ENCODE measurements around the gene RASA3. TPM values are rescaled to one million over a fixed set of nuclear protein-coding genes. Genes with fewer than 3 reads are reported as not detected.
A peak's percentile ranks its signal among the peaks of the same experiment; 100 is the strongest.

The RASA3 gene
- total and polyA plus RNA-seq, 10 of the 15 experiments (the other 5 are each of a cell fraction or from before 2014, with no cell fraction given), result 0.79 to 33.9 (median 17.6) TPM

- ATAC-seq, result no peak
- no peak for FAIRE-seq
- no TSS peak for BruUV-seq (replicated peaks)
- RAD21 ChIA-PET (ENCODE audit: unreplicated experiment), result no interaction called here
- DNase-seq (ENCODE audit: low read depth, low spot score), result no peak
- no peaks in the 10 kb centered on the region for H3K27me3 ChIP-seq (replicated peaks in 1 of 2; ENCODE audit: control insufficient read depth in 2 of 2, insufficient read depth in 2 of 2, low read length in 1 of 2)
- no peaks in the 10 kb centered on the region for H4K20me1 ChIP-seq (ENCODE audit: control insufficient read depth, insufficient read depth)
- POLR2A ChIA-PET, result no interaction called here
- H3K79me2 ChIP-seq (ENCODE audit: control insufficient read depth, insufficient read depth, low read length), result peaks cover 3% of the 10 kb centered on the region
- WGBS (ENCODE audit: insufficient coverage, insufficient replicate concordance, low lambda C conversion rate, missing lambda C conversion rate), result 65% methylated on average over 30 of the region's 30 CpGs
- no peak overlapping the region for H3K9ac ChIP-seq (ENCODE audit: control insufficient read depth, insufficient read depth, low read length)
- H3K4me3 ChIP-seq, result no peak overlapping the region
- intact Hi-C loops (cut with micrococcal nuclease; ENCODE audit: unreplicated experiment), result no loop called here
- H3K9me3 ChIP-seq (replicated peaks; ENCODE audit: control insufficient read depth, insufficient read depth, low read length), result no peaks in the 10 kb centered on the region
- H3K4me2 ChIP-seq (ENCODE audit: control insufficient read depth, insufficient read depth), result no peak overlapping the region
- peaks cover 8 to 22% of the 10 kb centered on the region in 2 experiments for H3K36me3 ChIP-seq (ENCODE audit: control insufficient read depth in 2 of 2, insufficient read depth in 2 of 2, low read length in 1 of 2)
- H2AFZ ChIP-seq (ENCODE audit: control insufficient read depth, low read depth, low read length), result no peak overlapping the region
- SMC1A ChIA-PET (ENCODE audit: uncharacterized antibody, unreplicated experiment), result interaction anchor here (0.6 kb wide), 1 partner anchor 9 kb away, joined by 4 read pairs; no protein-coding TSS in a partner anchor
- H3K4me1 ChIP-seq (ENCODE audit: control insufficient read depth, insufficient read depth, low read length), result peaks cover 13% of the 10 kb centered on the region
- CTCF ChIA-PET, result no interaction called here
- in situ Hi-C loops (cut with MboI), result no loop called here
- H3K27ac ChIP-seq (ENCODE audit: control insufficient read depth, insufficient read depth), result no peak overlapping the region
- TF ChIP-seq NBN (IDR thresholded peaks at IDR 0.05) (no peak), ZBTB11 (CRISPR knock-in tag; IDR thresholded peaks at IDR 0.05) (no peak), RB1 (IDR thresholded peaks at IDR 0.05; ENCODE audit: borderline replicate concordance) (no peak), FOXK2 (IDR thresholded peaks at IDR 0.05) (no peak), E2F8 (IDR thresholded peaks at IDR 0.05; ENCODE audit: low read depth, partially characterized antibody) (no peak), KAT2A (conservative IDR thresholded peaks at IDR 0.05; ENCODE audit: control insufficient read depth, low read depth, low read length) (no peak), PAX5 (IDR thresholded peaks at IDR 0.05; ENCODE audit: borderline replicate concordance, low read depth, low read length) (peak; percentile 69; the same call in 1 of the 2 replicates), IKZF1 (conservative IDR thresholded peaks at IDR 0.05) (no peak), PBX3 (IDR thresholded peaks at IDR 0.05; ENCODE audit: insufficient replicate concordance, low read depth, low read length) (no peak), NFYB (IDR thresholded peaks at IDR 0.05; ENCODE audit: insufficient read depth, low read depth, low read length) (no peak), SMARCA5 (IDR thresholded peaks at IDR 0.05) (no peak), JUNB (IDR thresholded peaks at IDR 0.05) (no peak)
- TF ChIP-seq, protein P1, sequence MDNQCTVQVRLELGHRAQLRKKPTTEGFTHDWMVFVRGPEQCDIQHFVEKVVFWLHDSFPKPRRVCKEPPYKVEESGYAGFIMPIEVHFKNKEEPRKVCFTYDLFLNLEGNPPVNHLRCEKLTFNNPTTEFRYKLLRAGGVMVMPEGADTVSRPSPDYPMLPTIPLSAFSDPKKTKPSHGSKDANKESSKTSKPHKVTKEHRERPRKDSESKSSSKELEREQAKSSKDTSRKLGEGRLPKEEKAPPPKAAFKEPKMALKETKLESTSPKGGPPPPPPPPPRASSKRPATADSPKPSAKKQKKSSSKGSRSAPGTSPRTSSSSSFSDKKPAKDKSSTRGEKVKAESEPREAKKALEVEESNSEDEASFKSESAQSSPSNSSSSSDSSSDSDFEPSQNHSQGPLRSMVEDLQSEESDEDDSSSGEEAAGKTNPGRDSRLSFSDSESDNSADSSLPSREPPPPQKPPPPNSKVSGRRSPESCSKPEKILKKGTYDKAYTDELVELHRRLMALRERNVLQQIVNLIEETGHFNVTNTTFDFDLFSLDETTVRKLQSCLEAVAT (IDR thresholded peaks at IDR 0.05), result no peak
Observed at GRCh38 chr13:114058051-114058867, 74.2 kb downstream of the RASA3 start.

All from GM12878 (cell line).